GM18526 (cell line): ENCODE data around the gene CAMK2B.

ENCODE experiments used
- POLR2A ChIP-seq: IDR thresholded peaks from 3 replicates; pipeline ENCODE4 v1.6.1; 2011; ENCODE audit not compliant: insufficient read length; ENCODE audit errors: extremely low read depth

CAMK2B gene

GRCh38 chr7:44265728-44266127, 59.7 kb downstream of the CAMK2B start:
- TF ChIP-seq POLR2A, result no peak

DNA sequence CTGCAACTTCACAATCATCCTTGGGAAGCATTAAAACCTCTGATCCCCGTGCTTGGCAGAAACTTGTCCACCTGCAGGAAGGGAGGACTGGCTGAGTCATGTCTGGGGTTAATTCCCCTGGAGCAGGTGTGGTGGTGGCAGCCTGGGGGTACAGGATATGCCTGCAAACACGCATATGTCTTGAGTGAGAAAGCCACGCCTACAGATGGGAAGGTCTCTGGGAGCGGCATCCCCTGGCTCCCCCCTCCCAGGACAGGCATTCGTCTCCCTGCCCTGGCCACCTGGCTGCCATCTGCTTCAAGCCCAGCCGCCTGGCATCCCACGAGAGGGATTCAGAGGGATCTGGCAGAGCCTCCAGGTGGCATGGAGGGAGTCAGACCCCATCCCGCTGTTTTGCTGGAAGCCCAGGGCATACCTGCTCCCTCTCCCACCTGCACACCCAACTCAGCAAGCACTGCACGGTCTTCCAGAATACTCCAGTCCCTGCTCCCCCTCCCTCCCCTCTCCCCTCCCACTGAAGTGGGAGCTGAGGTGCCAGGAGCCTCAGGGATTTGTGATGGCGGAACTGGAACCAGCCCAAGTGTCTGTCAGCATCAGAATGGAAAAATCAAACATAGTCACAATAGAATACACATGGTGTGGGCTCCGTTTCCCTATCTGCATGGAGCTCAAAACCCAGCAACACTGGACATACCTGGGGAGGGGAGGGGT, 61.0 kb downstream of the CAMK2B start:
- TF ChIP-seq POLR2A, result no peak

DNA sequence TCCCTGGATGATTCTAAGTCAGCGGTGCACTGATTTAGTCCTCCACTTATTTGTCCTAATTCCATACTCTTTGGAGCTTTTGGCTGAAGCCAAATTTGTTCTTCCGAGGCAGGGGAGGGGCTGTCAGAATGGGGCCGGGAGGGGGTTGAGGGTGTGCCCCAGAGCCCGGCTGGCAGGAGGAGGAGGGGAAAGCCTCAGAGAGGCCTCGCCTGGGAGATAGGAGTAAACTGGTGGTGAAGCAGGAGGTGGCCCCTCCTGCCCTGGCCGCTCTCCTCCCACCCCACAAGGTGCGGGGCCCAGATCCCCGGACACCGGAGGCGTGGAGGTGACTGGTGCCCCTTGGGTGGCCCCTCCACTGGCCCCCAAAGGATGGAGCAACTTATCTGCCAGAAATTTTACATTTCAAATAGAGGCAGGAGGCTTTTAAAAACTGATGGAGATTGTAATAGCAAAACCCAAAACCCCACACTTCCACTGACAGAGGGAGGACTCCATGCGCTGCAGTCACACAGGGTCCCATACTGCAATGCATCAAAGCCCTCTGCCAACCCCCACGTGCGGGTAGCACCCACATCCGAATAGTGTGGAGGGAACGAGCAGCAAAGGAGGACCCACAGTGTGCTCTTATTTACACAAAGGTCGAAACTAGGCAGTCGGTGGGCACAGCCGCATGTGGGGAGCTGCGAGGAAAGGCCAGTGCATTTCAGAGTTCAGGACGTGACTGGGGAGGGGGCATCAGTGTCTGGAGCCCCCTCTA, 61.9 kb downstream of the CAMK2B start:
- TF ChIP-seq POLR2A, result no peak

DNA sequence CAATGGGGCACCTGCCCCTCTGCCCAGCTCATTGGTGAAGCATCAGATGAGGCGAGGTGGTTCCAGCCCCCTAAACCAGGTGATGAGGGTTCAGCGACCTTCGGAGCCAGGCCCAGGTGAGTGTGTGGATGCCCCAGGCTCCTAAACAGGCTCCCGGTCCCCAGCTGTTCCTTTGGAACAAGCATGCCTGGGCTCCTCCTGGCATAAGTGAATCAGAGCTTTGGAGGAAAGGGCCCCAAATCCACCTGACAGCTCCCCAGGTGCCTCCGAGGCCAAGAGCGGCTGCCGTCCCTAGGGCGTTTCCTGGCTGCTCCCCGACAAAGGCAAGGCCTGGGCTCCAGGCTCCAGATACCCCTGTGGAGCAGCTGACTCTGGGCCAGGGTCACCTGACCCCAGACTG, 63.4 kb downstream of the CAMK2B start:
- TF ChIP-seq POLR2A, result no peak

DNA sequence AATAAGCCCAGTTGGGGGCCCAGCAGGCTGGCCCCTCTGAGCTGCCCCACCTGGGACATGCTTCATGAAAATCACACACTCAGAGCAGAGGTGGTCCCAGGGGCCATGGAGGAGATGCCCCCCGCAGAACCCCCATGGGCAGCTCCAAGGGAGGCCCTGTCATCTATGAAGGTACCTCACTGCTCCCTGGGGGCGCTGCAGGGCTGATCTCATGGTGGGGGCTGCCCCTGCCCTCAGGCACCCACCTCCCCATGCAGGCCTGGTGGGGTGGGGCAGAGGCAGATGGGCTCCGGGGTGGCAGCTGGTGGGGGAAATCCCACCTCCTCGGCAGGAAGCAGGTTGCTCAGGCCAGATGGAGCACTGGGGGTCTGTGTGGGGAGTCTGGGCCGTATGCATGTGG, 64.2 kb downstream of the CAMK2B start:
- TF ChIP-seq POLR2A, result no peak

DNA sequence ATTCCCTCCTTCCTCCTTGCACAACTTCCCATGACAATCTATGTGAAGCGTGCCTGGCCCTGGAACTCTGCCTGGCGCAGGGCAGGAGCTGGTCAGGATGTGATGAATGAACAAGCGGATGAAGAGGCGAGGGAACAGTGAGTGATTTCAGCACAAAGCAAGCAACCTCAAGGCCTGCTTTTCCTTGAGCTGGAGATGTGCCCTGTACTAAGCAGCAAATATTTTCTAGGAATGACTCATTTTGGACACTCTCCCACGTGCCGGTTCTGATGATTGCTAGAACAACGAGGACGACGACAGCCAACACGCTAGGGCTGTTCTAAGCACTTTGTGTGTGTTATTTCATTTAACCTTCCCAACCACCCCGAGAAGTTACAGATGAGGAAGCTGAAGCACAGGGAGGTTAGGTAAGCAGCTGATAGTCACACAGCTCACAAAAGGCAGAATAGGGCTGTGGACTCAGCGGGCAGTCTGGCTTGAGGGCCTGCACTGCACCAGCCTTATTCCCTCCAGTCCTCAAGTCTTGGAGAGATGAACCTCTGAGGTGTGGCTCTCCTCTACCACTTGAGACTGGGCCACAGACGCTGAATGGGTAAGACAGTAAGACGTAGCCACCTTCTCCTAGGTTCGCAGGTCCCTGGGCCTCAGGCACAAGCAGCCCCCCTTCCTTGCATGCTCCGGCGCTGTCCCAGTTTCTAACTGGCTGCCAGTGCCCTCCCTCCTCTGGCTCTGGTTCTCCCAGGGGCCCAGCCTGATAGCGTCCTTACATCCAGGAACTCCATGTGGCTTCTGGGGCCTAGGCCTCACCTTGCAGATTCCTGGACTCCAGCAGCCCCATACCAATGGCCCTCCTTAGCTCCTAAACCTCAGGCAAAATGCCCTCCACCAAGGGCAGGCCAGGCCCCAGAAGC, 65.6 kb downstream of the CAMK2B start:
- TF ChIP-seq POLR2A, result no peak

DNA sequence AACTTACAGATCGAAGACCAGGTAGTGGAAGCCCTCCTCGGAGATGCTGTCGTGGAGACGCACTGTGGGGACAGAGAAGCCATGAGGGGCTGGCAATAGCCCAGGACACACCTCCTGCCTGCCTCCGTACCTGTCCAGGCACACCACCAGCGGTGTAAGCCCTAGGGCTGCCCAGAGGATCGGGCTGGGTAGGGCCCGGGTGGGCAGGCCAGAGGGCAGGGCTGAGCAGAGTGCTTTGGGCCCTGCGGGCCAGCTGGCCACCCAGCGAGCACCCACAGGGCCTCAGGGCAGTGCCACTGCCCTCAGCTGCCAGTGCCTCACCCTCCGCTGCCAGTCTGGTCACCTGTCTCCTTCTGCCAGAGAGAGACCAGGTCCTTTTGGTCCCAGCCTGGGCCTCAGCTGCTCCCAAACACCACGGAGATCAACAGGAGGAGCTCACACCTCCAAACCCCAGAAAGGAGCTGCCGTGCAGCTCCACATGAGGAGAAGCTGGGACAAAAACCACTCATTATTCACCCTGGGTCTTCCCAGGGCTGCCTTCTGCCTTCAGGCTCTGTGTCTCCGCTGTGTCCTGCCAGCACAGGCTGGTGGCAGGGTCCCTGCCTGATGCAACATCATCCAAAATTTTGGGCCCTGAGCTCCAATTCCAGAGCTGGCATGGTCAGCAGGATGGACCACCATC, 66.4 kb downstream of the CAMK2B start:
- no peak for TF ChIP-seq POLR2A

DNA sequence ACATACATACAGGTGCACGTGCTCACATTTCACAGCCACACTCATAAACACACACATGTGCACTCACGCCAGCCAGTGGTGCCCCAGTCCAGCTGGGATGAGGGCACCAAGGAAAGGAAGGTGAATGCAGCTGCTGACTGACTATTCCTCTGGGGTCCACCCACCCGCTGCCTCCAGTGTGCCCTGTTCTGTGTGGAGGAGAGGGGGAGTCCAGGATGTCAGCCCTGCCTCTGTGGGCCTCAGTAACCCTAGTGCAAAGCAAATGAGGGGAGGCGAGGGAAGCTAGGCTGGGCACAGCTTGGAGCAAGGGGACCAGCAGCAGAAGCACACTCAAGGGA, 67.0 kb downstream of the CAMK2B start:
- no peak for TF ChIP-seq POLR2A

DNA sequence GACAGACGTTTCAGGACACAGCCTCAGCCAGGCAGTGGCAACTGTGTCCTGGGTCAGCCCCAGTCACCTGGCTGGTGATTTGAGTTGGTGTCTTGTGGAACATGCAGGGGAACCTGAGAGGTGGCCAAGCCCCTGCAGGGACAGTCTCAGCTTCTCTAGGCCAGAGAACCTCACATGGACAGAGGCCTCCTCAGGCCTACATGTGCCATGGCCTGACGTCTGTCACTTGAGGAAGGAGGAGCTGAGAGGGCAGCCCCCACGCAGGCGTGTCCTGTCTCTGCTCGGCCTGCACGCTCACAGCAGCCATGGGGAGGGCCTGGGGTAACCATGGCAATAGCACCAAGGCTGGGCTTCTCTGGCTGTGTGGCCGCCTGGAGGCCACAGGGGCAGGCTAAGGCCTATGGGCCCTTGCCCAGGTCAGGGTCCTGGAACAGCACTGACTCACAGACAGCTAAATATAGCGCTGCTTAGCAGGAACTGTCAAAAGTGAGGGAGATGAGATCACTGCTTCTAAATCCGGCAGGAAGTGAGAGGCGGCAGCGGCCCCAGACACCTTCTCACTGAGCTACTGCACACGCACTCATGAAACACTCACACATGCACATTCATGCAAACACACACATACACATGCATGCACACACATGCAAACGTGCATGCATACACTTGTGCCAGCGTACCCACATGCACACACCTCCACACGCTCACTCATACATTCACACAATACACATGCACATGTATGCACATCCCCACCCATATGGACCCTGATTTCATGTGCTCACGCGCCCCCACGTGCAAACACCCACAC, 67.6 kb downstream of the CAMK2B start:
- no peak for TF ChIP-seq POLR2A

DNA sequence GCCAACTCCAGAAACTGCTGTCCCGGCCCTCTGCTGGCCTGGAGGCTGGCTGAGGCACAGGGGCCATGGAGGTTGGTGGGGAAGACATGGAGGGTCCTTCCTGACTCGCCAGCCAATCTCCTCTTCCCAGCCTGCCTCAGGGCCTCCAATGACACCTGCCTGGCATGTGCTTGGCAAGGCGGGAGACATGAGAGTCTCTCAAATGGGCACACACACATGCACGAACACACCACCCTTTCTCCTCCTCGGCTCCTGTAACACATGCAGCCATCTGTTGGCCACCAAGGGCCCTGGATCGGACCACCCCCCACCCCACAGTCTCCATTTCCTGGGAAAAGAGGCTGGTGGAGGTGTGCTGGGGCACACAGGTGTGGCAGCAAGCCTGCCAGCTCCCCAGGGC, 68.2 kb downstream of the CAMK2B start:
- no peak for TF ChIP-seq POLR2A

- TF ChIP-seq POLR2A, result no peak
Observed at GRCh38 chr7:44256459-44256858, 68.9 kb downstream of the CAMK2B start.

DNA sequence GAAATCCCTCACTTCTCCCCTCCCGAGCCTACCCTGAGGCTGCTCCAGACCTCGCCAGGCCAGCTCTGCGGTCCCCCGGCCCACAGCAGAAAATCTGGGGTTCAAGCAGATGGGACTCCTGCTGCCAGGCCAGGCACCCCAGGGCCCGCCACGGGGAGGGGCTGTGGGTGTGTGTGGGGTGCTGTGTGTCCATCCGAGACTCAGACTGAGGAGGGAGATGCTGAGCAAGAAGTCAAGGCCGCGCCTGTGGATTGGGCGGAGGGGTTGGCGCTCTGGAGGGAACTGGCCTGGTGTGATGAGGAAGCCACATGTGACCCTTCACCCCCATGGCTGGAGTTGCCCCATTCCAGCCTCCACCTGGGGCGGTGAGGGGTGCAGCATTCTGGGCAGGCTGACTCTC, 73.5 kb downstream of the CAMK2B start:
- no peak for TF ChIP-seq POLR2A

DNA sequence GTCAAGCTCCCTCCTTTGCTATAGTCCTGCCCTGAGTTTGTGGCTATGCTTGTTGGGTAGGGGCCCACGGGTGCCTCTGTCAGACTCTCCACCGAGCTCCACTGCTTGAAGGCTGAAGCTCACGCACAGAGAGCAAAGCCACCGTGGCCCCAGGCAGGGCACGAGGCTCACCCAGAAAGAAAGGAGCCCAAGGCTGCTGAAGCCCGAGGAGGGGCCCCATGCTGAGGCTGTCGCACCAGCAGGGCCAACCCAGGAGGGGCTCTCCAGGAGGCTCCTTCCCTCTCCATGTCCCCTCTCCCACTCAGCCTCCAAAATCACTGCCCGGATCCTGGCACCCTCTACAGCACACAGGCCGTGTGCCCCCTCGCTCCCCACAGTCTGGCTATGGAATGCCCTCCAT, 74.1 kb downstream of the CAMK2B start:
- no peak for TF ChIP-seq POLR2A

GRCh38 chr7:44249639-44250234, 75.7 kb downstream of the CAMK2B start:
- no peak for TF ChIP-seq POLR2A

DNA sequence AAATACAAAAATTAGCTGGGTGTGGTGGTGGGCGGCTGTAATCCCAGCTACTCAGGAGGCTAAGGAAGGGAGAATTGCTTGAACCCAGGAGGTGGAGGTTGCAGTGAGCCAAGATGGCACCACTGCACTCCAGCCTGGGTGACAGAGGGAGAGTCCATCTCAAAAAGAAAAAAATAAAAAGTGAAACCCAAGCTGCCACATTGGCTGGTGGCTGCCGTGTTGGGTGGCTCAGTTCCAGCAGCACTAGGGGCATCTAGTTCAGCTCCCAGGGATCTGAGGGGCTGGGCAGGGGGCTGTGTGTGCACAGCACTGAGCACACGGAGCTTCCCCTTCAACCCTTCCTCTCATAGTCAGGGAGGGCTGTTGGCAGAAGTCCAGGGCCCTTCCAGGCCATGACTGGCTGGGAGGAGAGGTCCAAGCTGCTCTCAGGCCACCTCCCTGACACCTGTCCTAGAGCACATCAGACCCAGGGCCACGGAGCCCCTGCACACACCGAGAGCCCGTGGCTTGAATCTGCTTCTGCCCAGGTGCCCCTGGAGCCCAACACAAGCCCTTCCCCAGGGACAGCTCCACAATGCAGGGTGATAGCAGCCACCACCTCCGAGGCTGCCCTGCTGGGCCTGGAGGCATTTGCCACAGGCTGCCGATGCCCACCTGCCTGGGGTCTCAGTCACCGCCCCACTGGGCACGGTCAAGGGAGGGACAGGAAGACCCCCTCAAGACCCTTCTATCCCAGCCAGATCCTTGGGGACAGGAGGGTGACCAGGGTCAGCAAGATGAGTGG, 77.3 kb downstream of the CAMK2B start:
- no peak for TF ChIP-seq POLR2A
